ENCODE measurements around the gene PLGLB1.
"Not testable (repeated sequence)": the region's sequence is repeated elsewhere in the genome, so short reads cannot be mapped to it uniquely, and the experiment has no call there.

DNA sequence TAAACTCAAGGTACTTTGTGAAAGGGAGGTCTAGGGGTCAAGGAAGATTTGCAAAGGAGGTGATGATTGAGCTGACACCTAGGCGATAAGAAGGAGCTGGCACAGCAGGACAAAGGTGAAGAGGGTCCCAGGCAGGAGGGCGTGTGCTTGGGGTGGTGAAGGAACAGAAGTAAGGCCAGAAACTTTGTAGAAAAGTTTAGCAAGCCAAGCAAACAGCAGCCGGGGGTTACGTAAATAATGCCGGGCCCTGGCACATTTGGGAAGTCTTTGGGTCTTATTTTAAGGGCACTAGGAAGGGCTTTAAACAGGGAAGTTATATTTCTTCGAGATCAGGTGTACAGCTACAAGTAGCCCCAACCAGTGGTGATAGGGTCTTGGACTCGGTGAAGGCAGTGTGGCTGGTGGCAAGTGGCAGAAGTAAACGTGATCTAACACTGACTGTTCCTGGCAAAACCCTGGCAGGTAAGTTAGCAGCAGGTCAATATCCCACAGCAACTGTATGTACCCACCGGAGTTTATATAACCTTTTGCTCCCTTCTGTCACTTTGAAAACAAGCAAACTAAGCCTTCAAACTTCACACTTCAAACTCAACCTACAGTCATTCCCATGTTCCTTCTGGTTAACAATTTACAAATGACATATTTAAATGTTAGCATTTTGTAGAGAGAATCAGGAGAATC lies 7.0 kb downstream of the PLGLB1 start:
- TF ChIP-seq, protein P1, sequence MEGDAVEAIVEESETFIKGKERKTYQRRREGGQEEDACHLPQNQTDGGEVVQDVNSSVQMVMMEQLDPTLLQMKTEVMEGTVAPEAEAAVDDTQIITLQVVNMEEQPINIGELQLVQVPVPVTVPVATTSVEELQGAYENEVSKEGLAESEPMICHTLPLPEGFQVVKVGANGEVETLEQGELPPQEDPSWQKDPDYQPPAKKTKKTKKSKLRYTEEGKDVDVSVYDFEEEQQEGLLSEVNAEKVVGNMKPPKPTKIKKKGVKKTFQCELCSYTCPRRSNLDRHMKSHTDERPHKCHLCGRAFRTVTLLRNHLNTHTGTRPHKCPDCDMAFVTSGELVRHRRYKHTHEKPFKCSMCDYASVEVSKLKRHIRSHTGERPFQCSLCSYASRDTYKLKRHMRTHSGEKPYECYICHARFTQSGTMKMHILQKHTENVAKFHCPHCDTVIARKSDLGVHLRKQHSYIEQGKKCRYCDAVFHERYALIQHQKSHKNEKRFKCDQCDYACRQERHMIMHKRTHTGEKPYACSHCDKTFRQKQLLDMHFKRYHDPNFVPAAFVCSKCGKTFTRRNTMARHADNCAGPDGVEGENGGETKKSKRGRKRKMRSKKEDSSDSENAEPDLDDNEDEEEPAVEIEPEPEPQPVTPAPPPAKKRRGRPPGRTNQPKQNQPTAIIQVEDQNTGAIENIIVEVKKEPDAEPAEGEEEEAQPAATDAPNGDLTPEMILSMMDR (IDR thresholded peaks at IDR 0.05), result not testable (repeated sequence)
- not testable (repeated sequence) for TF ChIP-seq POLR2A (IDR thresholded peaks at IDR 0.05)

Measured in gastroesophageal sphincter (tissue), 3 donors.